ENCODE data around the gene BDKRB1.
A peak's percentile ranks its signal among the peaks of the same experiment; 100 is the strongest.

The BDKRB1 gene

DNA sequence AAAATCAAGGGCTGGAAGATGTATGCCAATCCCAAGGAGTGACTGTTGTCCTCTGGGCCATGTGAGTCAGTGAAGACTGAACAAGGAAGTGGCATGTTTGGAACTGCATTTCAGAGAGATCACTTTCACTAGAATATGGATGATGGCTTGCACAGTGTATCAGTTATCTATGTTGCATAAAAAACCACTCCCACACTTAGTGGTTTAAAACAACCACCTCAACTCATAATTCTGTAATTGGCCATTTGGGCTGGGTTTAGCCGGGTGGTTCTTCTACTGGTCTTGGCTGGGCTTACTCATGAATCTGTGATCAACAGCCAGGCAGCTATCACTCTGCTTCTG lies 15.4 kb downstream of the BDKRB1 start:
- DNase-seq (ENCODE audit: extremely low spot score), result no peak
- ChIA-PET POLR2A (no interaction called here), CTCF (interaction anchor here (1.3 to 9.4 kb wide), 4 partner anchors 20 to 173 kb away, joined by 3 to 143 read pairs (median 22); no protein-coding TSS in a partner anchor)
- TF ChIP-seq, protein P1, sequence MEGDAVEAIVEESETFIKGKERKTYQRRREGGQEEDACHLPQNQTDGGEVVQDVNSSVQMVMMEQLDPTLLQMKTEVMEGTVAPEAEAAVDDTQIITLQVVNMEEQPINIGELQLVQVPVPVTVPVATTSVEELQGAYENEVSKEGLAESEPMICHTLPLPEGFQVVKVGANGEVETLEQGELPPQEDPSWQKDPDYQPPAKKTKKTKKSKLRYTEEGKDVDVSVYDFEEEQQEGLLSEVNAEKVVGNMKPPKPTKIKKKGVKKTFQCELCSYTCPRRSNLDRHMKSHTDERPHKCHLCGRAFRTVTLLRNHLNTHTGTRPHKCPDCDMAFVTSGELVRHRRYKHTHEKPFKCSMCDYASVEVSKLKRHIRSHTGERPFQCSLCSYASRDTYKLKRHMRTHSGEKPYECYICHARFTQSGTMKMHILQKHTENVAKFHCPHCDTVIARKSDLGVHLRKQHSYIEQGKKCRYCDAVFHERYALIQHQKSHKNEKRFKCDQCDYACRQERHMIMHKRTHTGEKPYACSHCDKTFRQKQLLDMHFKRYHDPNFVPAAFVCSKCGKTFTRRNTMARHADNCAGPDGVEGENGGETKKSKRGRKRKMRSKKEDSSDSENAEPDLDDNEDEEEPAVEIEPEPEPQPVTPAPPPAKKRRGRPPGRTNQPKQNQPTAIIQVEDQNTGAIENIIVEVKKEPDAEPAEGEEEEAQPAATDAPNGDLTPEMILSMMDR (IDR thresholded peaks at IDR 0.05; ENCODE audit: control extremely low read depth, extremely low read depth, low read depth, missing control alignments), result no peak

- TF ChIP-seq, protein P1 (IDR thresholded peaks at IDR 0.05; ENCODE audit: control extremely low read depth, extremely low read depth, low read depth, missing control alignments), result no peak
- no peak for DNase-seq (ENCODE audit: extremely low spot score)
- CTCF ChIA-PET, result interaction anchor here (1.2 to 9.4 kb wide), 4 partner anchors 10 to 212 kb away, joined by 3 to 143 read pairs (median 25); no protein-coding TSS in a partner anchor
- POLR2A ChIA-PET, result no interaction called here
Measured at GRCh38 chr14:96272777-96273473, 16.9 kb downstream of the BDKRB1 start.

GRCh38 chr14:96273629-96274028 lies 17.6 kb downstream of the BDKRB1 start:
- TF ChIP-seq, protein P1 (IDR thresholded peaks at IDR 0.05; ENCODE audit: control extremely low read depth, extremely low read depth, low read depth, missing control alignments), result no peak
- no peak for DNase-seq (ENCODE audit: extremely low spot score)
- ChIA-PET CTCF (interaction anchor here (0.8 to 9.4 kb wide), 9 partner anchors 11 to 213 kb away, joined by 3 to 143 read pairs (median 5); no protein-coding TSS in a partner anchor), POLR2A (no interaction called here)

- CTCF ChIA-PET, result interaction anchor here (0.8 to 9.4 kb wide), 12 partner anchors 11 to 213 kb away, joined by 3 to 143 read pairs (median 4); no protein-coding TSS in a partner anchor
- TF ChIP-seq, protein P1 (IDR thresholded peaks at IDR 0.05; ENCODE audit: control extremely low read depth, extremely low read depth, low read depth, missing control alignments), result no peak
- POLR2A ChIA-PET, result no interaction called here
- DNase-seq (ENCODE audit: extremely low spot score), result no peak
Measured at GRCh38 chr14:96274122-96274521, 18.1 kb downstream of the BDKRB1 start.

GRCh38 chr14:96274543-96274942 lies 18.5 kb downstream of the BDKRB1 start:
- TF ChIP-seq, protein P1 (IDR thresholded peaks at IDR 0.05; ENCODE audit: control extremely low read depth, extremely low read depth, low read depth, missing control alignments), result no peak
- no peak for DNase-seq (ENCODE audit: extremely low spot score)
- ChIA-PET CTCF (interaction anchor here (0.7 to 9.4 kb wide), 19 partner anchors 12 to 500 kb away, joined by 3 to 143 read pairs (median 4); no protein-coding TSS in a partner anchor), POLR2A (no interaction called here)

DNA sequence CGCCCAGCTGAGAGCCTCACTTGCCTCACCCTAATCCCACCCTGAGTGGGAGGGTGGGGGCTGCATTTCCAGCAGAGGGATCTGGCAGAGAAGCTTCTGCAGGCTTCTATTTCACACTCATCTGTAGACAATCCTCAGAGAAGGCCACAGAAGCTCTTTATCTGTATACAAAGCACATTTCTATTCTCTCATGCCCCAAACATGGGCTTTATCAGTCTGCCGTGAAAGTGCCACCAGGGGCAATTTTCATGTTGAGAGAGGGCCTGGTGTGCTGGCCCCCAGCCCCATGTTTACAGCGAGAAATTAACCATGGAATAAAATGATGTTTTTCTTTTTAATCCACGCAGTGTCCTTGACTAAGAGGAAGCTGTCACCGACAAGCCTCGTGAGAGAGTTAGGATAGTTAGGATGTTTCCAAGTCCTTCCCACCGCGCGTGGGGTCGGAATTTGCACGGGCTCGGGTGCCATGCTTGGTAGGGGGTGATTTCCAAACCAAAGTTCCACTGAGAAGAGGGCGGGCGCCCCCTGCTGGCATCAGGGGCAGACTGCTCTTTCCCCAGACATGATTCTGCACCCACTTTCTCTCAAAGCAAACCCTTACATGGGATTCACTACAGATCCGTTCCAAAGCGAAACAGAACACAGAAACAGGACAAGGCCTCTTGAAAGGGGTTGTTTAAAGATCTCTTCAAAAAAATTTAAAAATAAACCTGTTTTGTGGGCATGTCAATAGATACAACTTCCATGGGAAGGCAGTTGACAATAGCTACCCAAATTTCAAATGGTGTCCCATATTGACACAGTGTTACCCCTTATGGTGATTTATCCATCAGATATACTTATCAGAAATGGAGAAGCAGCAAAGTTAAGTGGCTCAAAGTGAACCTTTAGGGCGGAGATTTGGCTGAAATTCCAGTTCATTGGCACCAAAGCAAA lies 19.4 kb downstream of the BDKRB1 start:
- ChIA-PET CTCF (interaction anchor here (0.7 to 9.4 kb wide), 27 partner anchors 11 to 501 kb away, joined by 3 to 143 read pairs (median 4); no protein-coding TSS in a partner anchor), POLR2A (no interaction called here)
- TF ChIP-seq, protein P1 (IDR thresholded peaks at IDR 0.05; ENCODE audit: control extremely low read depth, extremely low read depth, low read depth, missing control alignments), result peak; percentile 81
- DNase-seq (ENCODE audit: extremely low spot score), result peak; percentile 82

Data from GM10248 (cell line).